ENCODE measurements around the gene CREBL2. TPM values are rescaled to one million over a fixed set of nuclear protein-coding genes. Genes with fewer than 3 reads are reported as not detected.
"Not testable (repeated sequence)": the region's sequence is repeated elsewhere in the genome, so short reads cannot be mapped to it uniquely, and the experiment has no call there.

CREBL2 gene
- total RNA-seq, 1 donor from 2014 or later, result 15.0 TPM

DNA sequence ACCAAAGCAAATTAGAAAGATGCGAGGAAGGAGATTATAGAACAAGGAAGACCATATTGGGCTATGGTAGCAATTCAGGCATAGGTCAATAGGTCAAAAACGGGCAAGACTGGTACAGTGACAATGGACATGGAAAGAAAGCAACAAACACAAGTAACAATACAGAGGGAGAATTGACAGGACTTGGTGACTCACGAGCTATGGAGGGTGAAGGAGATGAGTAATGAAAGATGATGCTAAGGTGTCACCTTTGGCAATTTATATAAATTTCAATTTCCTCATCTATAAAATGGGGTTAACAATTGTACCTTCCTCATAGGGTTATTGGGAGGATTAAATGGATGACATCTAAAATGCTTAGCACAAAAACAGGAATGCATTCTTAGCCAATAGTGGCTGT lies 33.9 kb upstream of the CREBL2 start:
- H3K4me3 ChIP-seq (ENCODE audit: low read depth, low read length), result no peak overlapping the region
- no peak for DNase-seq (ENCODE audit: low read depth)
- TF ChIP-seq, protein P1, sequence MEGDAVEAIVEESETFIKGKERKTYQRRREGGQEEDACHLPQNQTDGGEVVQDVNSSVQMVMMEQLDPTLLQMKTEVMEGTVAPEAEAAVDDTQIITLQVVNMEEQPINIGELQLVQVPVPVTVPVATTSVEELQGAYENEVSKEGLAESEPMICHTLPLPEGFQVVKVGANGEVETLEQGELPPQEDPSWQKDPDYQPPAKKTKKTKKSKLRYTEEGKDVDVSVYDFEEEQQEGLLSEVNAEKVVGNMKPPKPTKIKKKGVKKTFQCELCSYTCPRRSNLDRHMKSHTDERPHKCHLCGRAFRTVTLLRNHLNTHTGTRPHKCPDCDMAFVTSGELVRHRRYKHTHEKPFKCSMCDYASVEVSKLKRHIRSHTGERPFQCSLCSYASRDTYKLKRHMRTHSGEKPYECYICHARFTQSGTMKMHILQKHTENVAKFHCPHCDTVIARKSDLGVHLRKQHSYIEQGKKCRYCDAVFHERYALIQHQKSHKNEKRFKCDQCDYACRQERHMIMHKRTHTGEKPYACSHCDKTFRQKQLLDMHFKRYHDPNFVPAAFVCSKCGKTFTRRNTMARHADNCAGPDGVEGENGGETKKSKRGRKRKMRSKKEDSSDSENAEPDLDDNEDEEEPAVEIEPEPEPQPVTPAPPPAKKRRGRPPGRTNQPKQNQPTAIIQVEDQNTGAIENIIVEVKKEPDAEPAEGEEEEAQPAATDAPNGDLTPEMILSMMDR (conservative IDR thresholded peaks at IDR 0.05; ENCODE audit: low read depth, low read length), result no peak

DNA sequence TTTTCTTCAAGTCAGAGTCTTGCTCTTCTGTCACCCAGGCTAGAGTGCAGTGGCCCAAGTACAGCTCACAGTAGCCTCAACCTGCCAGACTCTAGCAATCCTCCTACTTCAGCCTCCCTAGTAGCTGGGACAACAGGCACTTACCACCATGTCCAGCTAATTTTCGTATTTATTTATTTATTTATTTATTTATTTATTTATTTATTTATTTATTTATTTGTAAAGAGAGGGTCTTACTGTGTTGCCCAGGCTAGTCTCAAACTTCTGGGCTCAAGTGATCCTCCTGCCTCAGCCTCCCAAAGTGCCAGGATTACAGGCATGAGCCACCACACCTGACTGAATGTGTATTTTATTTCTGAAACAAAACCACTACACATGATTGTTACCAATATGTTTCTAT lies 31.0 kb upstream of the CREBL2 start:
- not testable (repeated sequence) for H3K4me3 ChIP-seq (ENCODE audit: low read depth, low read length); DNase-seq (ENCODE audit: low read depth)

DNA sequence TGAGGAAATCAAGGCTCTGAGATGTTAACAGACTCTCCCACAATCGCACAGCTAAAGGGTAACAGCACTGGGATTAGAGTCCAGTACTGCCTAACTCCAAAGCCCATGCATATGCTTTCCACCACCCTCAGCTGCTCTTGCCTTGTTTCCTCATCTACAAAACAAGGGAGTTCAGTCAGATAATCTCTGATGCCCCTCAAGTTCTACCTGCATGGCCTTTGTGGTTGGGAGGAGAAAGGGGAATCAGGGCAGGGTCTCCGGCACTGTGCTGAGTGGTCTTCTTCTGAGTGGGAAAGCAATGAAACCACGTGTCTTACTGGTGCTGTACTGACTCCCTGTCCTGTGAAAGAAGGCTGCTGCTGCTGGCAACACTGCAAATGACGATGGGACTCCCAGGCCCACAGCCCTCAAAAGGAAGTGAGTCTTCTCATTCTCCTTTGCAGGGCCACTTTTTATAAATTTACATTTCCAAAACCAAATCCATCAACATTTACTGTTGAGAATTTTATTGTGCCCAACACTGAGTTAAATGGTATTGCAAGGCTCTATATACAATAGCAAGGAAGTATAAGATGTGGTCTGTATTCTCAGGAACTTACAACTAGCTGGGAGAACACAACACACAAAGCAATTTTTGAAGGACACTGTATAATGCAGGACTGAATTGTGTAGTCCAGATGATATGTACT lies 29.3 kb upstream of the CREBL2 start:
- no peak for DNase-seq (ENCODE audit: low read depth)
- H3K4me3 ChIP-seq (ENCODE audit: low read depth, low read length), result no peak overlapping the region
- TF ChIP-seq, protein P1 (conservative IDR thresholded peaks at IDR 0.05; ENCODE audit: low read depth, low read length), result no peak

DNA sequence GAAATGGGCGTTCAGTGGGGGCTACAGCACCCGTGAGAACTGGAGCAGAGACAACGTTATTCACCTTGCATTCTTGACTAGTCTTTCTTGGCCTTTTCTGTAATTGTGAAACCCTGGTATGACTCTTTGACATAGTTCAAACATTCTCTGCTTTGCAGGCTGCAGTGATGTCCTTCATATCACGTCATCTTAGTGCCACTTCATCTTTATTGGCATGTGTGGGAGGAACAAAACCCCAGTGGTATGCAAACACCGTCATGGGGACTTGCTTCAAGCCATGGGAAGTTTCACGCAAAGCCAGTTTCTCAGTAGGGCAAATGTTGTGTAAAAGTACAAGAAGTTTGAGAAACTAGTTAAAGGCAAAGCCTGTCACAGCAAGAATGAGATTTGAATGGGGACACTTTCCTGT lies 28.8 kb upstream of the CREBL2 start:
- TF ChIP-seq, protein P1 (conservative IDR thresholded peaks at IDR 0.05; ENCODE audit: low read depth, low read length), result no peak
- no peak for DNase-seq (ENCODE audit: low read depth)
- no peak overlapping the region for H3K4me3 ChIP-seq (ENCODE audit: low read depth, low read length)

DNA sequence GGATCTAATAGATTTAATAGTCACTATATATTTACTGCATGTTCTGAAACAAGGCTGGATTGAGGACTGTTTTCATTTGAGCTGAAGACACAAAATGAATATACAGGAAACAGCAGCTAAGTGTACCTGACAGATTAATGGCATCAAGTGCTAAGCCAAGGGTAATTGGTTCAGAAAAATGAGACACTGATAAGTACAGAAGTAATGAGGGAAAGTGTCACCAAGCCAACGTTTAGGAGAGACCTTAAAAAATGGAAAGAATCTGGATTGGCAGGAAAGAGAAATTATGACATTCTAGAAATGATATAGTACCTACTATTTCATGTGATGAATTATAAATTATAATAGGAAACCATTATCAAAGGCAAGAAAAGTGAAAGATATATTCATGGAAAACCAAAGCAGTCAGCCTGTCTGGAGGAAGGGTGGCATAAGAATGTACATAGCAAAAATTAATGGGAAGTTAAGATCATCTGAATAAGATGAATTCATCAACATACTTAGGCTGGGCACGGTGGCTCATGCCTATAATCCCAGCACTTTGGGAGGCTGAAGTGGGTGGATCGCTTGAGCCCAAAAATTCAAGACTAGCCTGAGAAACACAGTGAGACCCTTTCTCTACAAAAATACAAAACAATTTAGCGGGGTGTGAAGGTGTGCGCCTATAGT lies 28.0 kb upstream of the CREBL2 start:
- DNase-seq (ENCODE audit: low read depth), result no peak
- TF ChIP-seq, protein P1 (conservative IDR thresholded peaks at IDR 0.05; ENCODE audit: low read depth, low read length), result no peak
- H3K4me3 ChIP-seq (ENCODE audit: low read depth, low read length), result no peak overlapping the region

DNA sequence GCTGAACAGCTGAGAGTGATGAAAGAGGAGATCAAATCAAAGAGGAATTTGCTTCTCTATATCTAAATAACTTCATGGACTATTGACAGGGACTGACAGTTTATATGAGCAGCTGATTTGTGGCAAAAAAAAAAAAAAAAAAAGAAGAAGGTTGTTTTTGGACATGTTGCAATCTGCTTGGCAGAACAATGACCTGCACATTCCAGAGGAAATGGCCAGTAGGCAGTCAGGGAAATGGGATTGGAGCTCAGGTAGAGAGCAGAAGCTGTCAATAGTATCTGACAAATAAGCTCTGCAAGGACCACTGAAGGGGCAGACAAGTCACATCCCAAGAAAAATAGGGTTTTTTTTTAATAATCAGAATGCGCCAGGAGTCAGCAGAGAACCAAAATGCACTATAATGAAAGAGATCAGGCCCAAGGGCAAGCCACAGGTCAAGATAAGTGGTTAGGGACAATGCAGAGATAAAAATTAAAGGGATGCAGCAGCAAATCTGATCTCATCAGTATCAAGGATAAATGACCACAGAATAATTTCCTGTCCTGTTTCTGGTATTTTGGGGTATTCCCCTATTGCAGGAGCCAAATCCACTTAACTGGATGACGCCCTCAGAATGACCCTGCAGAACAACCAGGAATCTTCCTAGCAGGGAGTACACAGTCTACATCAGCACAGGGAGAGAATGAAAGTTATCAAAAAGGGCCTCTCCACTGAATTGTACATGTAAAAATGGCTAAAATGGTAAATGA lies 26.4 kb upstream of the CREBL2 start:
- no peak overlapping the region for H3K4me3 ChIP-seq (ENCODE audit: low read depth, low read length)
- TF ChIP-seq, protein P1 (conservative IDR thresholded peaks at IDR 0.05; ENCODE audit: low read depth, low read length), result no peak
- no peak for DNase-seq (ENCODE audit: low read depth)

DNA sequence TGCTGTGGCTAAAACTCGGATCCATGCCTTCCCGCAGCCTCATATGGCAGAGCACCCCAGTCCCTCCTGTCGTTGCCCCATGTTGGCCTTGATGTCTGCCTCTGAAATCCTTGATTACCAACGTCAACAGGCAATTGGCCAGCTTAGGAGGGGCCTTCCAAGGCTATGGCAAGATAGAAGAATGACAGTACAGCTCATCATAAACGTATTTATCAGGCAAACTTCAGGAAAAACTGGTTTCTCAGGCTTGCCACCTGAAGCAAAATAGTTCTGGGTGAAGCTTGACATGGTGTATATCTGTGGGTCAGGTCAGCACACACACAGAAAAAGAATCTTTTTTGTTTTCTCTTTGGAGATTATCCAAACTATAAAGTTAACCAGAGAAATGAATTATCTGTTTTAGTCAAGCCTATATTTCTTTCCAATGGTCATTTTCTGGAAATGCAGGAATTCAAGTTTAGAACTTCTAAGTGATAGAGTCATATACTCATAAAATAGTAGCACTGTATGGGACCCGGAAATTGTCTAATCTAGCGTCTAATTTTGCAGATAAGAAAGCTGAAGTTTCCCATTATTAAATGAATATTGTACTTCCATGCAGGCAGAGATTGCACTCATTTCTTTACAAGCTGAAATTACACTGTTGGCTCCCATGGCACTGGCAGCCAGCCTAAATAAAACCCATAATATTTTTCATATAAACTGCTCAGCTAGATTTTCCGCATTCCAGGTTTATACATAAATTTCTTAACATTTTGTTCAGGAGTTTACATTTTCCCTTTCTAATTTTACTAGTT lies 24.6 kb upstream of the CREBL2 start:
- DNase-seq (ENCODE audit: low read depth), result no peak
- no peak overlapping the region for H3K4me3 ChIP-seq (ENCODE audit: low read depth, low read length)
- TF ChIP-seq, protein P1 (conservative IDR thresholded peaks at IDR 0.05; ENCODE audit: low read depth, low read length), result no peak

Data from epithelial cell of proximal tubule (primary cell).